DOHH2 (cell line): ENCODE results near the gene LRMDA.

Experiments used
- H3F3A ChIP-seq: fragments of 200-600 bp; sonication (generic), shearing (Covaris generic); 2 replicates; pipeline ENCODE4 v1.6.0; 2016; ENCODE audit warnings: antibody characterized with exemption, mild to moderate bottlenecking; ENCODE audit not compliant: control insufficient read depth, insufficient read depth
- H3K27ac ChIP-seq: fragments of 200-600 bp; sonication (generic); 2 replicates; pipeline ENCODE4 v1.5.1; 2014; ENCODE audit warnings: low read depth, mild to moderate bottlenecking, low read length, moderate library complexity
- H3K27me3 ChIP-seq: fragments of 200-600 bp; sonication (generic); 2 replicates; pipeline ENCODE4 v1.6.1; 2014; ENCODE audit warnings: mild to moderate bottlenecking, low read length, mixed read lengths; ENCODE audit not compliant: control insufficient read depth
- H3K36me3 ChIP-seq: fragments of 200-600 bp; sonication (generic); 2 replicates; pipeline ENCODE4 v1.6.1; 2014; ENCODE audit warnings: mild to moderate bottlenecking, low read length, moderate library complexity, mixed read lengths; ENCODE audit not compliant: control insufficient read depth
- H3K4me1 ChIP-seq: fragments of 200-600 bp; sonication (generic); 2 replicates; pipeline ENCODE4 v1.6.1; 2014; ENCODE audit warnings: mild to moderate bottlenecking, low read length, mixed read lengths; ENCODE audit not compliant: control insufficient read depth
- H3K4me2 ChIP-seq: fragments of 200-600 bp; sonication (generic); 2 replicates; pipeline ENCODE4 v1.6.0; 2014; ENCODE audit warnings: mild to moderate bottlenecking, low read length, moderate library complexity
- H3K4me3 ChIP-seq: fragments of 200-600 bp; sonication (generic); 2 replicates; pipeline ENCODE4 v1.5.1; 2014; ENCODE audit warnings: mild to moderate bottlenecking, low read length, mixed read lengths
- H3K79me2 ChIP-seq: fragments of 200-600 bp; sonication (generic); 2 replicates; pipeline ENCODE4 v1.6.1; 2014; ENCODE audit warnings: mild to moderate bottlenecking, low read length, mixed read lengths; ENCODE audit not compliant: control insufficient read depth
- H3K9me2 ChIP-seq: fragments of 200-600 bp; sonication (generic); replicated peaks from 2 replicates; pipeline ENCODE4 v1.6.1; 2014; ENCODE audit warnings: mild to moderate bottlenecking, low read length, mixed read lengths; ENCODE audit not compliant: control insufficient read depth
- H3K9me3 ChIP-seq: fragments of 200-600 bp; sonication (generic); 2 replicates; pipeline ENCODE4 v1.6.1; 2014; ENCODE audit warnings: antibody characterized with exemption, low read length, mixed read lengths; ENCODE audit not compliant: control insufficient read depth, insufficient read depth
- H4K20me1 ChIP-seq: fragments of 200-600 bp; sonication (generic); 2 replicates; pipeline ENCODE4 v1.6.0; 2014; ENCODE audit warnings: low read depth, mild to moderate bottlenecking, antibody characterized with exemption, low read length, moderate library complexity; ENCODE audit not compliant: control insufficient read depth, insufficient read depth
- CTCF ChIP-seq: fragments of 200-600 bp; sonication (generic); IDR thresholded peaks from one replicate; pipeline ENCODE4 v1.5.1; 2014; ENCODE audit warnings: antibody characterized with exemption, mild to moderate bottlenecking, low read depth, low read length; ENCODE audit not compliant: poor library complexity, severe bottlenecking
- EZH2phosphoT487 ChIP-seq: fragments of 200-600 bp; sonication (generic); IDR thresholded peaks from 2 replicates; pipeline ENCODE4 v1.6.1; 2017; ENCODE audit warnings: borderline replicate concordance, mild to moderate bottlenecking, antibody characterized with exemption, low read length, moderate library complexity, mixed read lengths

Gene LRMDA

GRCh38 chr10:76311752-76312636 is 880.6 kb downstream of the LRMDA start:
- no peaks in the 10 kb centered on the region for H3K27me3 ChIP-seq
- H3K9me2 ChIP-seq: no peaks in the 10 kb centered on the region
- peak; percentile 29 for TF ChIP-seq CTCF
- no peak for TF ChIP-seq EZH2phosphoT487
- no peak overlapping the region for H3K27ac ChIP-seq
- H3K36me3 ChIP-seq: no peaks in the 10 kb centered on the region
- no peaks in the 10 kb centered on the region for H3K4me1 ChIP-seq
- H3F3A ChIP-seq: no peaks in the 10 kb centered on the region
- no peaks in the 10 kb centered on the region for H3K9me3 ChIP-seq
- no peak overlapping the region for H3K4me2 ChIP-seq
- H4K20me1 ChIP-seq: no peaks in the 10 kb centered on the region
- H3K4me3 ChIP-seq: no peak overlapping the region
- no peaks in the 10 kb centered on the region for H3K79me2 ChIP-seq

DNA sequence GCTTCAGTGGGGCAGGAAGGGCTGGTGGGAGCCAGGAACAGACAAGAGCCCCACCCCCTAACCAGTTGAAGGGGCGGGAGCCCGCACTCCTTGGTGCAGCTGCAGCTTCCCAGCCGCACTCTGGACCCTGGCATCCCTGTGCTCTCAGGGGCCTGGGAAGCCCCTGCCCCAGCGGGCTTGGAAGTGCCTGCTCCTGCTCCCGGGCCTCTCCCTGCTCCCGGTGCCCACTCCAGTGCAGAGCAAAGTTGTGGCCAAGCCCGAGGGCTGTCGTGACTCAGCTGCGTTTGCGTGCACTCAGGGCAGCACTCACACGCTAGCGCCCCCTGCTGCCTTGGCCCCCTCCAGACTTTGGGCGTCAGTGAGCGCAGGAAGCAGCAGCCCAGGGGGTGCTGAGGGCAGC is 883.8 kb downstream of the LRMDA start:
- no peaks in the 10 kb centered on the region for H3K27me3 ChIP-seq

GRCh38 chr10:76316234-76316633 is 884.8 kb downstream of the LRMDA start:
- Histone ChIP-seq H3K4me3 (no peak overlapping the region), H3K9me3 (no peaks in the 10 kb centered on the region), H3F3A (no peaks in the 10 kb centered on the region), H3K27ac (no peak overlapping the region), H3K36me3 (no peaks in the 10 kb centered on the region), H3K4me1 (no peaks in the 10 kb centered on the region), H3K4me2 (no peak overlapping the region), H3K79me2 (no peaks in the 10 kb centered on the region), H3K9me2 (no peaks in the 10 kb centered on the region), H3K27me3 (no peaks in the 10 kb centered on the region), H4K20me1 (no peaks in the 10 kb centered on the region)
- TF ChIP-seq EZH2phosphoT487: no peak
- TF ChIP-seq CTCF: no peak

More for the DNA sequence above, 883.8 kb downstream of the LRMDA start:
- no peaks in the 10 kb centered on the region for H3K9me3 ChIP-seq
- no peaks in the 10 kb centered on the region for H3F3A ChIP-seq
- TF ChIP-seq EZH2phosphoT487 (no peak), CTCF (peak; percentile 17)
- no peaks in the 10 kb centered on the region for H3K9me2 ChIP-seq
- no peaks in the 10 kb centered on the region for H4K20me1 ChIP-seq
- H3K4me1 ChIP-seq: no peaks in the 10 kb centered on the region
- no peak overlapping the region for H3K27ac ChIP-seq
- no peak overlapping the region for H3K4me3 ChIP-seq
- H3K4me2 ChIP-seq: no peak overlapping the region
- no peaks in the 10 kb centered on the region for H3K79me2 ChIP-seq
- H3K36me3 ChIP-seq: no peaks in the 10 kb centered on the region
